C4-2B (cell line): ENCODE data around the gene PYCR2.

Experiments used
- CTCF ChIP-seq: fragments of 450-650 bp; conservative IDR thresholded peaks from 2 replicates; pipeline ENCODE4 v1.5.1; 2017; ENCODE audit warnings: mild to moderate bottlenecking
- ZFX ChIP-seq: fragments of 450-650 bp; IDR thresholded peaks from 2 replicates; pipeline ENCODE4 v1.6.1; 2017

- TF ChIP-seq CTCF (no peak), ZFX (no peak)
These were observed 34.3 kb downstream of the PYCR2 start for GRCh38 chr1:225889743-225890142.
